ENCODE data around the gene NUBP1.
"Not testable (repeated sequence)": the region's sequence is repeated elsewhere in the genome, so short reads cannot be mapped to it uniquely, and the experiment has no call there.

NUBP1 gene

GRCh38 chr16:10752843-10753523, 9.3 kb downstream of the NUBP1 start:
- DNase-seq, result no peak

GRCh38 chr16:10753670-10754069, 10.0 kb downstream of the NUBP1 start:
- no peak for DNase-seq

GRCh38 chr16:10754941-10755340, 11.3 kb downstream of the NUBP1 start:
- no peak for DNase-seq

GRCh38 chr16:10756574-10756973, 12.9 kb downstream of the NUBP1 start:
- no peak for DNase-seq

GRCh38 chr16:10760858-10761257, 17.2 kb downstream of the NUBP1 start:
- DNase-seq, result no peak

GRCh38 chr16:10761373-10761772, 17.7 kb downstream of the NUBP1 start:
- no peak for DNase-seq

GRCh38 chr16:10762336-10763016, 18.8 kb downstream of the NUBP1 start:
- DNase-seq, result no peak

GRCh38 chr16:10763456-10763855, 19.8 kb downstream of the NUBP1 start:
- no peak for DNase-seq

- DNase-seq, result no peak
Observed at GRCh38 chr16:10765772-10766171, 22.1 kb downstream of the NUBP1 start.

- DNase-seq, result no peak
Observed at GRCh38 chr16:10767127-10767526, 23.5 kb downstream of the NUBP1 start.

- DNase-seq, result no peak
Observed at GRCh38 chr16:10769381-10769780, 25.7 kb downstream of the NUBP1 start.

GRCh38 chr16:10770907-10771306, 27.3 kb downstream of the NUBP1 start:
- DNase-seq, result no peak

GRCh38 chr16:10776280-10776679, 32.6 kb downstream of the NUBP1 start:
- no peak for DNase-seq

GRCh38 chr16:10776923-10777322, 33.3 kb downstream of the NUBP1 start:
- not testable (repeated sequence) for DNase-seq

GRCh38 chr16:10777356-10777755, 33.7 kb downstream of the NUBP1 start:
- DNase-seq, result no peak

GRCh38 chr16:10779908-10780307, 36.3 kb downstream of the NUBP1 start:
- not testable (repeated sequence) for DNase-seq

GRCh38 chr16:10780628-10781027, 37.0 kb downstream of the NUBP1 start:
- DNase-seq, result no peak

- DNase-seq, result no peak
Observed at GRCh38 chr16:10782628-10783027, 39.0 kb downstream of the NUBP1 start.

GRCh38 chr16:10787304-10787703, 43.7 kb downstream of the NUBP1 start:
- no peak for DNase-seq

- DNase-seq, result not testable (repeated sequence)
Observed at GRCh38 chr16:10788630-10789029, 45.0 kb downstream of the NUBP1 start.

- DNase-seq, result no peak
Observed at GRCh38 chr16:10791048-10791447, 47.4 kb downstream of the NUBP1 start.

GRCh38 chr16:10799736-10800135, 56.1 kb downstream of the NUBP1 start:
- DNase-seq, result no peak

- no peak for DNase-seq
Observed at GRCh38 chr16:10805334-10805733, 61.7 kb downstream of the NUBP1 start.

- no peak for DNase-seq
Observed at GRCh38 chr16:10806698-10807097, 63.1 kb downstream of the NUBP1 start.

- DNase-seq, result no peak
Observed at GRCh38 chr16:10808218-10808617, 64.6 kb downstream of the NUBP1 start.
